GF-D8 (cell line): ENCODE results near the gene DPM3.

Experiments
- DNase-seq: peaks from one replicate; lab custom pipeline; 2025; lab: John Stamatoyannopoulos, UW

Gene DPM3

DNA sequence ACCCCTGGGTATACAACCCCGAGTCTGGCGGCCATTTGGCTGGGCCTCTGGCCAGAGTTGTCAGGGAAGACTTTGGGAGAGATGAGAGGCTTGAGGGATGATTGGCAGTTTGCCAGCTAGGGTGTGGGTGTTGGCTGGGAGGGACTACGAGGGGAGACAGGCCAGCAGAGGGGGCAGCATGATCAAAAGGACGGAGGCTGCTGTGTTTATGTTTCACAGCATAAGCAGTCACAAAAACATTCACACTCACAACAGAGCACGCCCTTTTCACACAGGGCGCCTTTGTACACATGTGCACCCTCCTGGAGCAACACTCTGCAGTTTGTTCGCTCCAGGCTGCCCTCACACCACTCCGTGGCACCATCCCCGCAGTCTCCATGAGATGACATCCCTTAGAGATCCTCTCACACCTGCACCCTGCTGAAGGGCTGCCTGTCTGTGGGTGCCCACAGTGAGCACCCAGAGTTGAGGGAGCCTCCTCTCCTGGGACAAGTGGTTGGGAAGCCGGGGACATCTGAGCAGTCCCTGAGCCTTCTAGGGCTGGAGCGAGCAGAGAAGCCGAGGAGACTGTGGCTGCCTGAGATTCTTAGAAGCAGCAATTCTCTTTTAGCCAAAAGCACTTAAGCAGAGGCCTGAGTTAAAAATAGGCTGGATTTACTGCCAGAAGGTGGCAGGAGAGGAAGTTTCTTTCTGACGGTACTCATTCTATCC lies 46.3 kb downstream of the DPM3 start:
- DNase-seq: peak; percentile 13

DNA sequence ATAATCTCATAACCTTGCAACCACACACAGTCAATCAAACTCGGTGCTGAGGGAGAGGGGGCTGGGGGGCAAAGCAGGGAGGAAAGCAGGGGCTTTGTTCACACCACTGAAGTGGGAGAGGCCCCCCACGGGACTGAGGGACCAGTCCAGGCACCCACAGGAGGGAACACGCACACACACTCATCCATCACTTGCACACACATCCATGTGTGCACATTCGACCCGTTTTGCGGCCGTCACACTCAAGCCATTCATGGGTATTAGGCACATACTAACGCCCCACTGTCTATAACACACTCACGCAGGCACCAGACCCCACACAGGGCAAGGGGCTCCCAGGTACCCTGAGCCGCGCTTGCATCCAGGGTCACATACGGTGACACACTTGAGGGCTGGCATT lies 47.7 kb downstream of the DPM3 start:
- no peak for DNase-seq

DNA sequence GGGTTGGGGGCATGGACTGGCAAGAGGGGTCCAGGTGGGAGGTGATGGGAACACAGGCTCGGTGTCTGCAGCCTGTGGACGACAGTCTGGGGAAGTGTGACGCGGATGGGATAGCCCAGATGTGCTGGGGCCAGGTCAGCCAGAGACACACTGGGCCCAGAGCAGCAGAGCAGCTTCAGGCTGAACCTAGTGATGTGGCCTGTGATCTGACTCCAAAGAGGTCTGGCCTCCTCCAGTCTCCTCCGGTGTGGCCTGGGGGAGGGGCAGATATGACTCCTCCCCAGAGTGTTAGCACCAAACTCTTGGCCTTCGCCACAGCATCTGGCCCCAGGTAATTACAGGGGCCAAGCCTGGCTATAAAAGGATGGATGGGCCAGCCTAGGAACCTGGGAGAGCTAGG lies 48.2 kb downstream of the DPM3 start:
- no peak for DNase-seq

DNA sequence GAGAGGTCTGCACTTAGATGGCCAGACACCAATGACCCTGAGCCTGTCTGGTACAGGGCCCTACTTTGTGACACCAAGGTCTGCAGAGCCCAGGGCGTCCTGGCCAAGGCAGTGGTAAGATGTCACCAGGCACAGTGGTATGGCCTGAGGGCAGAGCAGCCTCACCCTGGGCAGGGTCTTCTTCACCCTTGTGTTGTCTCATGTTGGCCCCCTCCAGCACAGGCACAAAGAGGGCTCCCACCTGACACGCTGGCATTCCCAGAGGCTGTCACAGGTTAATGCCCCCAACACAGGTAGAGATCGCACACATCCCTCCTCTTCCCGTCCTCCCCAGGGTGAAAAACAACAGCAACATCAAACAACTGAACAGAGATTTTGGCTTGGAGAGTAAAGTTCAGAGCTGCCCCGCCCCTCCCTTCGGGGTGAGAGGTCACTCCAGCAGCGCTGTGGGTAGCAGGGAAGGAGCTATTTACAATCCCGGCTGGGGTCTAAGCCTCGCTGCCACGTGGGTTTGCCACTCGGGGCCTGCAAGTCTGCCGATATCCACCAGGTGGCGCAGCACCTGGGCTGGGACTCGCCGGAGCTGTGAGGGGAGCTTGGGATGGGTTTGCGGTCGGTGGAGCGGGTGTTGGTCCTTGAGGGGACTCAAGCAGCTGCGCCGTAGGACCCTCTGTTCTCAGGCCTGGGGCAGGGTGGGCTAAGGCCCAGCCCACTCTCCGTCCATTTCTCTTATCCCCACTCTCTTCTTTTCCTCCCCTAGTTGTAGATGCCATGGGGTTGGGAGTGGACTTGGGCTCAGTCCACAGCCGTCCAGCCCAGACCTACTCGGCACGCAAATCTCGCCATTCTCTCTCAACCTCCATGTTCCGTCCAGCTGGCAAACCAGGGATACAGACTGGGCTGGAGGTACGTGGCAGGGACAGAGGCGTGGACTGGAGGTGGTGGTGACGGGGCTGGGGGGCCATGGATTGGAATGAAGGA lies 49.0 kb downstream of the DPM3 start:
- no peak for DNase-seq
